ENCODE results near the gene TBC1D22A.

TBC1D22A gene

DNA sequence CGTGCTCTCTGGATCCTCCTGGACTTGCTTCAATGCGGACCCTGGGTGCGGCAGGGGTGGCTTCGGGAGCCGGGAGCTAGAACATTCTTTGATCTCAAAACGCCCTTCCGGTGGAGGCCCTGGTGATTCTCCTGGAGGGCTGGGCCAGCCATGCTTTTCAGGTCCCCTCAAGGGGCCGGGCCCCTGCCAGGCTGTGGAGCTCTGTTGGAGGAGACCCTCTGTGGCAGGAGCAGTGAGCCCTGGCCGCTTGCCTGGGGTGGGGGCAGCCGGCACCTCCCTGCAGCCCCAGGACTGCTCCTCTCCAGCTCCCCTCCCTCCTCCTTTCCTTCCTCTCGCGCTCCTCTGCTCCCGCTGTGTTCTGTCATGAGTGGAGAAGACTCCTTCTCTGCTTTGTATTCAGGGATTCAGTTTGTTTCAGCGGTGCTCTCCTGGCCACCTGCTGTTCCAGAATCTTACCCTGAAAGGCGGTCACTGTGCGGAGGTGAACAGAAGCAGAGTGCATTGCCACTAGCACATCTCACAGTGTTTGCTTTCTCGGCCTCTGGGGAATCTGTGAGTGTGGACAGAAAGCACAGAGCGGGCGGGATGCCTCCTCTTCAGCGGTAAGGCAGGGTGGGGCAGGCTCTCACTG, 289.1 kb downstream of the TBC1D22A start:
- DNase-seq: no peak

- DNase-seq: no peak
These were observed 290.0 kb downstream of the TBC1D22A start for GRCh38 chr22:47052236-47053012.

- no peak for DNase-seq
These were observed 290.7 kb downstream of the TBC1D22A start for GRCh38 chr22:47053013-47053725.

GRCh38 chr22:47053726-47054141, 291.3 kb downstream of the TBC1D22A start:
- DNase-seq: no peak

DNA sequence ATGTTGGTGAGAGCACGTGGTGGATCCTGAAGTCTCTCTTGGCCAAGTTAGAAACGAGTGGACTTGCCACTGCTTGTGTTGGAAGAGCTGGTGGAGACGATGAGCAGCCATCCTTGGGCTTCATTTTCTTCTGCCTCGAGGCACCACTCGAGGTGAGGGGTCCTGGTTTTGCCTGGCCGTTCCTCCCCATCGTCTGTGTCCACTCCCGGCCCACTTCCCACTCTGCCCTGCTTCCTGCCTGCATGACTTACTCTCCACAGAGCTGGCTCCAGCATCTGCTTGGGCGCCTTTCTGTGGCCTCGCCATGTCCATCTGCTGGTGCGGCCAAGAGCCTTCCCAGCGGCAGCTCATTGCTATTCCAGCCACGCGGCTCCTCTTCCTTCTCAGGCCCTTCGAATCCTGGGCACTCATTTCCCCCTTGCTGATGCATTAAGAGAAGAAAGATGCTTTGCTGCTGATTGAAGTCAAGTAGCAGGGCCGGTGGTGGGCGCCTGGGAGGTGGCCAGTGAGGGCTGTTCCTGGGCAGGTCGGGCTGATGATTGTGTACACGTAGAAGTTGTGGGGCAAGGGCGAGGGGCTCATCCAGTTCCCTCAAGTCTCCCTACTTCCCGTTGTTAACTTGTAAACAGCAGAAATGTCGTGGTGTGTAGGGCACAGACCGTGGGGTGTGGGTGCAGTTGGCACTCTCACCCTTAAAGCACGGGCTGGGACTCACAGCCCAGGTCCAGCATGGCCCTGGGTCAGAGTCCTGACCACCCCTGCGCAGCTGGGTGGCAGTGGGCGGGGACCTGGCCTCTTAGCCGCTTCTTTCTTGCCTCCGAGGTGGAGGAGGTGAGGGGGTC, 292.0 kb downstream of the TBC1D22A start:
- DNase-seq: peak; percentile 13

DNA sequence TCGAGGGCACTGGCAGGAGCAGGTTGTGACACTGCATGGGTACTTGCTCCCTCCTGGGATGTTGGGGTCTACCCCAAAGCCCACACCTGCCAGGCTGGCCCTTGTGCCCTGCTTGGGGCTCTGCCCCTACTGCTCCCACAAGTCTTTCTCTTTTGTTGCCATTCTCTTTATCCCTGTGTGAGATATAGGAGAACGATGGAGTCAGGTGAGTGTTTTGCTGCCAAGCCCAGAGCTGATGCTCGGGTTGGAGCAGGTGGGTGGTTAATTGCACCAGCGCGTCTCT, 292.6 kb downstream of the TBC1D22A start:
- no peak for DNase-seq

DNA sequence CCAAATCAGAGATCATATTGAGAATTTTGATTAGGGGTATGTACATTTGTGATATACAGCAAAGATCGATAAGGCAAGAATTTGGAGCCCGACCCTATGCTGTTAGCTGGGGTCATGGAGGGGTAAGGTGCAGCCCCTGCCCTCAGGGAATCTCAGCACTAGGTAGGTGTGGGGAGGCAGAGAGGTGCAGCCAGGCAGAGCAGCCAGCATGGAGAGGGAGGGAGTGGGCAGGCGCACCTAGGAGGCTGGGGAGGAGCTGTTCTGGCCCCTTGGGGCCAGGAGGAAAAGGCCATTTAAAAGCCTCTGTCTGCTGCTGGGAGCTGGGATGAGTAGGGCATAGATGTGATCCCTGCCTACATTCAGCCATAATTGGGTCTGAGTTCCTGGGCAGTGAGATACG, 293.0 kb downstream of the TBC1D22A start:
- no peak for DNase-seq

GRCh38 chr22:47055921-47056320, 293.5 kb downstream of the TBC1D22A start:
- DNase-seq: no peak

GRCh38 chr22:47056361-47056760, 293.9 kb downstream of the TBC1D22A start:
- DNase-seq: no peak

GRCh38 chr22:47056776-47057470, 294.5 kb downstream of the TBC1D22A start:
- no peak for DNase-seq

DNA sequence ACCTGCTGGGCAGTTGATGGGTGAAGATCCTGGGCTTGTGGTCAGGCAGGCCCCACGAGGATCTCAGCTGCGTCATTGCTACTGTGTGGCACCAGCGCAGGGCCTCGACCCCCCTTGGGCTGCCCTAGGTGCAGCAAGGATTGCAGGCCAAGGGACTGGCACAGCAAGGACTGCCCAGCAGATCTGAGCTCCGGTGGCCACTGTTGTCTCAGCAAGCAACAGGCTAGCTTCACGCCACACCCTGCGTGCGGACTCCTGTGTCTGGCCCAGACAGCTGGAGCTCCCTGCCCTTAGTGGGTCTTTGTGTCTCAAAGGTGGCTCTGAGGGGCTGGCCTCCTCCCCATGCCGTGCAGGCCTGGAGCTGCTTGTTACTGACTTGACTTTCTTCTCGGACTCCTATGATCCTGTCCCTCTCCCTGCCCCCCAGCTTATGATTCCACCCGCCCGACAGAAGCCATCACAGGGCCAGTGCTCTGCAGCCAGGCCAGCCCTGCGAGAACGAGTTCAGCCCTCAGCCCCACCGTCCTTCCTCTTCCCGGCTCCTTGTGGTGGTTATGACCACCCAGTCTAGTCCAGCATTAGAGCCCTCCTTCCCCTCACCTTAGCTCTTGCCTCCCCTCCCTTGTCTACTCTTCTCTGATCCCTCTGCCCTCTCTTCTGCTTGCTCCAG, 295.6 kb downstream of the TBC1D22A start:
- DNase-seq: no peak

DNA sequence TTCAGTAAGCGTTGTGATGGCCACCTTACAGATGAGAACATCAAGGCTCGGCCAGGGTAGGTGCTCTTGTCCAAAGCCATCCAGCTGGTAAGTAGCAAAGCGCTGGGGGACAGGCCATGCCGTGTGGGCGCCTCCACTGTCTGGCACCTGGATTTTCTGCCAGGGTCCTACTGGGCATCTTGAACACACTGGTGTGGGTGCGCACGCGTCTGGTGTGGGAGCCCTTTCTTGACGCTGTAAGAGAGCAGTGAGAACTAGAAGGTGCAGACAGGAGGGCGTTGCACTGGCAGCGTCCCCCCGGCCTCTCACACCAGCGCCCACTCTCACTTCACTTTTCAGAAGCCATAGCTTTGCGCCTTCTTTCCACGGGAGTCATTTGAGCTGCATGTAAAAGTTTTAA, 296.6 kb downstream of the TBC1D22A start:
- DNase-seq: no peak

DNA sequence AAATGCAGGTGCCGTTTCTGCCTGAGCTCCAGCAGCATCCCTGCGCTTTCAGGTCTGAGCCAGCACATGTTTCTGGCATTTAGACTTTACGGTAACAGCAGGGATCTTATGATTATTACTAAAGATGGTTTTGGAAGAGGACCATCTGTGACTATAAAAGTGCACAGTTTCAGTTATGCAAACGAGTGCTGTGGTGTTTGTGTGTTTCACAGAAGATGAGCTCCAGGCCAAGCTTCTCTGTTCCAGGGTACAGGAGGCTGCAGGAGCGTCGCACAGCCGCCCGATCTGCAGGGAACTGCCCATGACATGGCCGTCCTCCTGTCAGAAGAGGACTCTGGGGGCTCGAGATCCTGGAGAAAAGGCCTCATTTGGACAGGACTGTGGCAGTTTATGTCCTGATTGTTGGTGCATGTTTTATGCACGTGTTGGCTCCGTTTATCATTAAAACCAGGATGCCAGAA, 297.3 kb downstream of the TBC1D22A start:
- DNase-seq: no peak

DNA sequence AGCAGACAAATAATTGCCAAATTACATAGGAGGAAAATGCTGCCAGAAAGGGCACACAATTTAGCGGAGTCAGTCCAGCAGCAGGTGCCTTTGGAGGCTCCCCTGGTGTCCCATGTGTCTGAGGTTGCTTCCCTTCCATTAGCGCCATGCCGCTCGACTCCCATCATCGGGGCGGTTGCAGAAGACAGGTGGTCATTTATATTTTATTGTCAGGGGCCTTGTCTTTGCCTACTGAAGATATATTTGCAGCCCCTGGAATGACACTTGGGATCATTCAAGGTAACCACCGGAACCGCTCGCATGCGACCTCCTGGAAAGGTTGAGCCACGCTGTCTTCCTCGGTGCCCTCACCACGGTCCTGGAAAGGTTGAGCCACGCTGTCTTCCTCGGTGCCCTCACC, 298.3 kb downstream of the TBC1D22A start:
- no peak for DNase-seq

DNA sequence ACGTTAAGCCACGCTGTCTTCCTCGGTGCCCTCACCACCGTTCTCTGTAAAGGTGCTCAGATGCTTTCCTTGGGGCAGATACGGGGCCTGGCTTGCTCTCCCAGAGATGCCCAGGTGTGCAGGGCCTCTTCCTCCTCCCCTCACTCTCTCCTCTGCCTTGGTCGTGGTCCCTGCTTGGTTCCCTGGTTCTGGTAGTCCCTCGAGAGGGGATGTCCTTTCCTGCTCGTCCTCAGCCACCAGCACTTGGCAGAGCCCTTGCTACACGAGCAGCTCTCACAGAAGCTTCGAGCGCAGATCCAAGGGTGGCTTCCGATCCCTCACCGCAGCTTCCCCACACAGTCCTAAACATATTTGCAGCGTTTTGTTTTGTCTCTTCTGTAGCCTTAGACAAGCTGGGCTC, 298.8 kb downstream of the TBC1D22A start:
- no peak for DNase-seq

- no peak for DNase-seq
These were observed 299.7 kb downstream of the TBC1D22A start for GRCh38 chr22:47062126-47062525.

DNA sequence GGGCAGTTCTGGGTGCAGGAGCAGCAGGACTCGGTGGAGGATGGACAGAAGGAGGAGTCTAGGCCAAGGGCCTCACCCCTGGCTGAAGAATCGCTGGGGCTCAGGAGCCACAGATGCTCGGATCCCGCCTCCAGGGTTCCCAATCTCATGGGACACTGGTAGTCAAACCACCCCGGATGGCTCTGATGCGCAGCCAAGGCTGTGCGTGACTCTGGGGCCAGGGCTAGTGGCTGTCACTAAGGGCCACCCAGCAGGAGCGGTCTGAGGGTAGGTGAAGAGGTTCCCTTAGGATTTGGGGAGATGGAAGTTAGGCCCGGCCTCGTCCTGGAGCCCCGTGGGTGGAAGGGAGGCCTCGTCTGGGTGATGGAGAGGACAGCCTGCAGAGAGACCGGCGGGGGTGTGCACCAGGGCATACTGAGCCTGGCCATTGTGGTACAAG, 300.6 kb downstream of the TBC1D22A start:
- no peak for DNase-seq

DNA sequence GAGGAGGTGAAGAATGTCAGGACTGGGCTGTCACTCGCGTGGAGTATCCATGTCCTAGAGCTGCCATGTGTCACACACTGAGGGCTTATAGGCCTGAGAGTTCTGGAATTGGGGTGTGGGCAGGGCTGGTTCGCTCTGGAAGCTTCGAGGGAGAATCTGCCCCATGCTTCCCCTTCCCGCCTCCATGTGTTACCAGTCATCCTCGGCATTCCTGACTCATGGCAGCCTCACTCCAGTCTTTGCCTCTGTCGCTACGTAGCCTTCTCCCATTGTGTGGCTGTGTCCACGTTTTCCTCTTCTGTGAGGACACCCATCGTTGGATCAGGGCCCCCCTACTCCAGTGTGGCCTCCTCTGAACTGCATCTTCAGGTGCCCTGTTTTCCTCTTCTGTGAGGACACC, 301.2 kb downstream of the TBC1D22A start:
- no peak for DNase-seq

GRCh38 chr22:47064016-47064415, 301.6 kb downstream of the TBC1D22A start:
- no peak for DNase-seq

DNA sequence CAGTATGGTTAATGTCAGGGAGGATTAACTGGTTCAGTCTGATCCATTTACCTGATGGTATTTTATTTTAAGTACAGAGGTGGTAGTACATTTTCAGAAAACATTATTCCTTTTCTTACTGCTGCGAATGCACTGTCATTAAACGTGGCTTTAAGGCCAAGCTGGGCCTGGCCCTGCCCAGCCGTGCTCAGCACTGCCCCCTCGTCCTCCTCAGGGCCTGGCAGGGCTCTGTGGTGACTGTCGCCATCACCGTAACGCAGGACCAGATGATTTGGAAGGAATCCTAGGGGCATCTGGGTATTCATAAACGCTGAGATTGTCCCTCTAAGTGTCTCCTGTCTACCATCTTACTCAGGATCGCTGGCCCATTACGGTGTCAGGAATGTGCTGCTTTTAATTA, 302.0 kb downstream of the TBC1D22A start:
- no peak for DNase-seq

- no peak for DNase-seq
These were observed 303.5 kb downstream of the TBC1D22A start for GRCh38 chr22:47065756-47066615.
